GM18868 (cell line): ENCODE results near the gene NUDT21.
"Not testable (repeated sequence)": the region's sequence is repeated elsewhere in the genome, so short reads cannot be mapped to it uniquely, and the experiment has no call there.

Source experiments
- ATAC-seq: cut with Tn5 transposase; IDR thresholded peaks from one replicate; pipeline ENCODE4 v1.9.1; 2021; ENCODE audit warnings: mild to moderate bottlenecking, moderate library complexity; ENCODE audit not compliant: unreplicated experiment

The NUDT21 gene

GRCh38 chr16:56419740-56420548 is 31.2 kb downstream of the NUDT21 start:
- no peak for ATAC-seq

DNA sequence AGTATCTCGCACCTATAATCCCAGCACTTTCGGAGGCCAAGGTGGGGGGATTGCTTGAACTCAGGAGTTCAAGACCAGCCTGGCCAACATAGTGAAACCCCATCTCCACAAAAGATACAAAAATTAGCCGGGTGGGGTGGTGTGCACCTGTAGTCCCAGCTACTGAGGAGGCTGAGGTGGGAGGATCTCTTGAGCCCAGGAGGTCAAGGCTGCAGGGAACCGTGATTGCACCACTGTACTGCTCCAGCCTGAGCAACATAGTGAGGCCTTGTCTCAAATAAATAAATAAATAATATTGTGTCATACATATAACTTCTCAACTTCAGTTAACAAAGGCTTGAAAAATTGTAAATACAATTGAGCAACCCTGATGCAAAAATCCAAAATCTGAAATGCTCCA is 34.0 kb downstream of the NUDT21 start:
- ATAC-seq: no peak

DNA sequence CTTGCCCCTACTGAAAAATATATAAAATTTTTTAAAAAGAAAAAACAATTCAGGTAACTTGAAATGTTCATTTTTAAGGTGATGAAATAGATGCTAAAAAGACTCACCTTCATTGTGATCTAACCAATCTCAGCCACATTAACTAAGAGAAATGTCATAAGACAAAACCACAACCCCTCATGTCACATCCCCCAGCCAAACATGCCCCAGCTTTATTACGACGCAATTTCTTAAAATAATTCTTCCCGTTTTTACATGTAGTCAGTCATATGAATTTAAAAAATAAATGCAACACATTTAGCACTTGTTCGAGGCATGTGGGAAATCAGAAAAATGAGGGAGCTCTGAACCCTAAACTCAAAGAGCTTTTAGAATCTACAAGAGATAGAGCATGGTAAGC is 35.3 kb downstream of the NUDT21 start:
- ATAC-seq: no peak

- no peak for ATAC-seq
Measured at GRCh38 chr16:56414366-56414765, 36.8 kb downstream of the NUDT21 start.

- ATAC-seq: no peak
Measured at GRCh38 chr16:56413381-56413780, 37.8 kb downstream of the NUDT21 start.

- ATAC-seq: no peak
Measured at GRCh38 chr16:56411624-56412023, 39.5 kb downstream of the NUDT21 start.

- no peak for ATAC-seq
Measured at GRCh38 chr16:56411123-56411522, 40.0 kb downstream of the NUDT21 start.

- no peak for ATAC-seq
Measured at GRCh38 chr16:56409195-56409594, 41.9 kb downstream of the NUDT21 start.

GRCh38 chr16:56408379-56409098 is 42.6 kb downstream of the NUDT21 start:
- ATAC-seq: no peak

GRCh38 chr16:56405977-56406672 is 45.0 kb downstream of the NUDT21 start:
- no peak for ATAC-seq

GRCh38 chr16:56401482-56401881 is 49.6 kb downstream of the NUDT21 start:
- no peak for ATAC-seq

DNA sequence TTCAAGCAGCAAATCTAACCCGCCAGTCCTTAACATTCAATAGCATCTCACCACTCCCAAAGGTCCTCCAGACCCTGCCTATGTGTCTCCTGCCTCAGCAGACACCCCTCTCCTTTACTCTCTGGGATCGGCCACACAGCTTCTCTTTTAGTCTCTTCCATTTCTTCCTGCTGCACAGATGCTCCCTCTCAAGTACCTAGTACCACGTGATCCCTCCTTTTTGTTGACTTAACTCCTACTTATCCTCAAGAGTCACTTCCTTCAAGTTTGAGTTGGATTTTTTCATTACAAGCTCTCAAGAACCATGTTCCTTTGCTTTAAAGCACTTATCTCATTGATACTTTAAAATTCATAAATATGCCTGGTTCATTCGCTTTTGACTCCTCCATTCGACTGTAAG is 50.7 kb downstream of the NUDT21 start:
- no peak for ATAC-seq

GRCh38 chr16:56399486-56399885 is 51.6 kb downstream of the NUDT21 start:
- ATAC-seq: no peak

DNA sequence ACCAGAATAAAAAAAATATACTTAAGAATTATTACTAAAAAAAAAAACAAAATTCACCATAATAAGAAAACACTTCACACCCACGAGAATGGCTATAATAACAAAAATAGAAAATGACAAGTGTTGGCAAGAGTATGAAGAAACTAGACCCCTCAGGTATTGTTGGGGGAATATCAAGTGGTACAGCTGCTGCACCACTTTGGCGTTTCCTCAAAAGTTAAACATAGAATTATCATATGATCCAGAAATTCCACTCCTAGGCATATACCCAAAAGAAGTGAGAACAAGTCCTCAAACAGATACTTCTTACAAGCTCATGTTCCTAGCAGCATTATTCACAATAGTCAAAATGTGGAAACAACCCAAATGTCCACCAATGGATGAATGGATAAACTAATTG is 52.1 kb downstream of the NUDT21 start:
- no peak for ATAC-seq

GRCh38 chr16:56396724-56397123 is 54.4 kb downstream of the NUDT21 start:
- not testable (repeated sequence) for ATAC-seq

DNA sequence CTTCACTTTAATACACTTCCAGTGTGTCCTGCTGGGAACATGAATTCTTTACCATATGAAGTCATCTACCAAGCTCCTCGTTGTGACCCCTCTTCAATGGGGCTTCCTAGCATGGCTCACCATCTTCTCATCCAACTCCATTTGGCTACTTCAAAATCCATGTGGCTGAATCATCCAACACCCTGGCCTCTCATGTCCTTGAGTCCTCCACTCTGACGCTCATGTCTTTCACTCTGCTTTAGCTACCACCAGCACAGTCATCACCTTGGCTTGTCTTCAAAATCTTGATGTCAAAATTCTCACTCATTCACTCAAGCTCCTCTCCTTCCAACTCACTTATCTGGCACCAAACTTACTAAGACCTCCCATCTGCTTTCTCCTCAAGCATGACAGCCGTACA is 61.6 kb downstream of the NUDT21 start:
- no peak for ATAC-seq

GRCh38 chr16:56388209-56388608 is 62.9 kb downstream of the NUDT21 start:
- ATAC-seq: no peak

DNA sequence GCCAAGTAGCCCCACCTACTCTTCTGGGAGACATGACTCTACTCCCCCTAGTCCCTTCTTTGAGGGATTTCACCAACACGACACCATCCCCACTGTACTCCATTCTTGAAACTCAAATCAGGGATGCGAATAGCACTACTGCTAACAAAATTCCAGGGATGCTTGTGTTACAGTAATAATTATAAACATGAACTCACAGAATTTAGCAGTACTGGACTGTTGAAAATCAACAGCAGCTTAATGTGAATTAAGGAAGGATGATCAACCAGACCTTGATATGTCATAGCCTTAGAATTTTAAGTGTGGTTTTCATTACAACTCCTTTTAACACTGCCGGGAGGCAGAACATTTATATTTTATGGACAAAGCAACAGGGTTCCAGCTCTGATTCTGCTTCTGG is 63.7 kb downstream of the NUDT21 start:
- no peak for ATAC-seq

GRCh38 chr16:56384074-56384721 is 66.9 kb downstream of the NUDT21 start:
- ATAC-seq: no peak

DNA sequence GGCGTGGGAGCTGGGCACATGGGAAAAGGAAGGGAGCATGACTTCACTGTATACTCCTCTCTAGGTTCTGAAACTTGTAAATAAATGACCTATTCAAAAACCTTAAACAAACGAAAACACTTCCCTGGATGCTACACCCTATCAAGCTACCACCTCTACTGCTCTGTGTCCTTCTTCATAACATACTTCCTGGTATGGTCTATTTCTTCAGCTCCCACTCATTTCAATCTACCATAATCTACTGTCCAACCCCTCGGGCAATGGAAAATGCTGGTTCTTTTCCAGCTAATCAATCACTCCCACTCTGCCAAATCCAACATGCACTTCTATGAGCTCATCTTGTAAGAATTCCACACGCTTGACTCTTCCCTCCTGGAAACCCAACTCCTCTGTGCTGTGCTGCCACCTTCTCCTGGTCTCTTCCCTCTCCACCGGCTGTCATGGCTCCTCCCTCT is 68.2 kb downstream of the NUDT21 start:
- no peak for ATAC-seq

- no peak for ATAC-seq
Measured at GRCh38 chr16:56382459-56382858, 68.7 kb downstream of the NUDT21 start.
